HepG2 (cell line): ENCODE data around the gene SLC11A1. TPM values are rescaled to one million over a fixed set of nuclear protein-coding genes. Genes with fewer than 3 reads are reported as not detected.

Experiments
- ATAC-seq: fragments of 200-7000 bp; cut with Tn5 transposase; 3 replicates; pipeline ENCODE4 v1.9.1; 2020; ENCODE audit warnings: mild to moderate bottlenecking, moderate library complexity
- BruUV-seq: library from RNA; stranded (reverse); fragments of 400-500 nt; replicated peaks from 2 replicates; lab custom pipeline; 2021; lab: Mats Ljungman, UMichigan
- CTCF ChIA-PET: fragments of 300-600 bp; formaldehyde crosslinking; extraction: SDS; loops from one replicate; lab custom pipeline; 2021; ENCODE audit warnings: low total read pairs, inconsistent platforms, low intra/inter-chr PET ratio; lab: Yijun Ruan, JAX
- POLR2A ChIA-PET: fragments of 350-600 bp; sonication (Branson Sonifier 250); formaldehyde crosslinking; loops from one replicate; lab custom pipeline; 2020; ENCODE audit warnings: antibody characterized with exemption, inconsistent platforms; lab: Yijun Ruan, JAX
- DNase-seq: peaks from one replicate; pipeline ENCODE4 v3.0.0-alpha.2; 2015; ENCODE audit warnings: low spot score
- FAIRE-seq: peaks from 3 replicates; lab custom pipeline; 2011; peaks lifted over from hg19 to GRCh38; lab: Jason Lieb, UNC
- H2AFZ ChIP-seq: one replicate; pipeline ENCODE4 v1.6.1; 2011; ENCODE audit warnings: low read length, inconsistent platforms
- H3K27ac ChIP-seq: fragments of 300-600 bp; 3 replicates; pipeline ENCODE4 v1.8.0; 2011; ENCODE audit warnings: mixed run types, mild to moderate bottlenecking, mixed read lengths, low read length, inconsistent platforms; ENCODE audit not compliant: insufficient read depth; ENCODE audit errors: extremely low read length
- H3K27me3 ChIP-seq, 2 experiments: fragments of 200-600 bp in 1 of 2; 2 replicates in 1 of 2; 3 replicates in 1 of 2; pipeline versions ENCODE4 v1.6.0 to v1.8.0; 2011; ENCODE audit warnings: low read length in 2 of 2, mild to moderate bottlenecking in 2 of 2, moderate library complexity in 2 of 2, inconsistent platforms in 1 of 2; ENCODE audit not compliant: insufficient read depth in 2 of 2, control insufficient read depth in 1 of 2
- H3K36me3 ChIP-seq, 2 experiments: fragments of 200-600 bp in 1 of 2; replicated peaks in 1 of 2; 2 replicates in 1 of 2; 3 replicates in 1 of 2; pipeline versions ENCODE4 v1.5.1 to v1.8.0; 2011; ENCODE audit warnings: low read length in 2 of 2, inconsistent platforms in 1 of 2; ENCODE audit not compliant: insufficient read depth in 2 of 2, control insufficient read depth in 1 of 2
- H3K4me1 ChIP-seq: 2 replicates; pipeline ENCODE4 v1.5.1; 2012; ENCODE audit warnings: low read length, inconsistent platforms; ENCODE audit not compliant: insufficient read depth
- H3K4me2 ChIP-seq: 2 replicates; pipeline ENCODE4 v1.6.0; 2011; ENCODE audit warnings: low read depth, low read length, inconsistent platforms
- H3K4me3 ChIP-seq, 3 experiments: fragments of 200-600 bp in 1 of 3; sonication (generic), shearing (Covaris generic) in 1 of 3; replicated peaks in 1 of 3; 2 replicates each; pipeline ENCODE4 v1.5.1; 2011 to 2016; ENCODE audit warnings: low read length in 3 of 3, inconsistent platforms in 2 of 3, low read depth in 2 of 3, mild to moderate bottlenecking in 2 of 3, control low read depth in 1 of 3, mixed read lengths in 1 of 3; ENCODE audit not compliant: insufficient read depth in 1 of 3
- H3K79me2 ChIP-seq: one replicate; pipeline ENCODE4 v1.6.1; 2011; ENCODE audit warnings: low read length, inconsistent platforms; ENCODE audit not compliant: insufficient read depth
- H3K9ac ChIP-seq: 2 replicates; pipeline ENCODE4 v1.6.0; 2011; ENCODE audit warnings: mild to moderate bottlenecking, low read depth, low read length, inconsistent platforms; ENCODE audit not compliant: insufficient read depth
- H3K9me3 ChIP-seq: 2 replicates; pipeline ENCODE4 v1.5.1; 2012; ENCODE audit warnings: mild to moderate bottlenecking, low read length
- H4K20me1 ChIP-seq: 2 replicates; pipeline ENCODE4 v1.6.0; 2011; ENCODE audit warnings: inconsistent platforms, mild to moderate bottlenecking, low read length, moderate library complexity; ENCODE audit not compliant: insufficient read depth
- ATF1 ChIP-seq: IDR thresholded peaks from 2 replicates; pipeline ENCODE4 v1.6.1; 2016; ENCODE audit warnings: mild to moderate bottlenecking, control low read depth
- BCL3 ChIP-seq: sonication (generic); formaldehyde crosslinking; IDR thresholded peaks from 2 replicates; pipeline ENCODE4 v1.5.1; 2020; ENCODE audit warnings: mild to moderate bottlenecking, missing genetic modification reagents, moderate library complexity
- CHCHD3 ChIP-seq: sonication (generic); formaldehyde crosslinking; IDR thresholded peaks from 2 replicates; pipeline ENCODE4 v1.8.0; 2022; ENCODE audit warnings: mild to moderate bottlenecking, missing genetic modification reagents, moderate library complexity
- EP300 ChIP-seq, 3 experiments: sonication (generic) in 1 of 3; formaldehyde crosslinking in 1 of 3; IDR thresholded peaks; 2 replicates each; pipeline versions ENCODE4 v1.5.1 to v1.6.1; 2011 to 2020; ENCODE audit warnings: low read depth in 2 of 3, low read length in 2 of 3, borderline replicate concordance in 1 of 3, improper control_type of control experiment in 1 of 3, mild to moderate bottlenecking in 1 of 3, missing genetic modification reagents in 1 of 3, moderate library complexity in 1 of 3
- ERF ChIP-seq: IDR thresholded peaks from 2 replicates; pipeline ENCODE4 v1.6.1; 2018; ENCODE audit warnings: missing biosample characterization, missing genetic modification reagents
- ETV5 ChIP-seq: IDR thresholded peaks from 2 replicates; pipeline ENCODE4 v1.6.1; 2018; ENCODE audit warnings: missing biosample characterization, missing genetic modification reagents, inconsistent platforms, borderline replicate concordance
- HMGA1 ChIP-seq: sonication (generic); formaldehyde crosslinking; conservative IDR thresholded peaks from 2 replicates; pipeline ENCODE4 v1.4.0; 2020; ENCODE audit warnings: missing genetic modification reagents
- HOXA3 ChIP-seq: sonication (generic); formaldehyde crosslinking; IDR thresholded peaks from 2 replicates; pipeline ENCODE4 v1.5.0; 2020; ENCODE audit warnings: missing genetic modification reagents
- MAZ ChIP-seq, 2 experiments: sonication (generic) in 1 of 2; formaldehyde crosslinking in 1 of 2; IDR thresholded peaks; 2 replicates each; pipeline versions ENCODE4 v1.5.0 to v1.6.1; 2012 to 2020; ENCODE audit warnings: low read depth in 2 of 2, mild to moderate bottlenecking in 2 of 2, borderline replicate concordance in 1 of 2, improper control_type of control experiment in 1 of 2, low read length in 1 of 2, missing genetic modification reagents in 1 of 2, moderate library complexity in 1 of 2
- NRL ChIP-seq: sonication (generic); formaldehyde crosslinking; IDR thresholded peaks from 2 replicates; pipeline ENCODE4 v1.5.0; 2020; ENCODE audit warnings: missing genetic modification reagents, mild to moderate bottlenecking, moderate library complexity, borderline replicate concordance
- PHF20 ChIP-seq: sonication (generic); formaldehyde crosslinking; IDR thresholded peaks from 2 replicates; pipeline ENCODE4 v1.5.0; 2020; ENCODE audit warnings: mild to moderate bottlenecking, missing genetic modification reagents
- TSC22D2 ChIP-seq: sonication (generic); formaldehyde crosslinking; IDR thresholded peaks from 2 replicates; pipeline ENCODE4 v1.5.1; 2020; ENCODE audit warnings: missing genetic modification reagents, mild to moderate bottlenecking, borderline replicate concordance
- ZNF547 ChIP-seq: sonication (generic); formaldehyde crosslinking; IDR thresholded peaks from 2 replicates; pipeline ENCODE4 v1.5.1; 2020; ENCODE audit warnings: mild to moderate bottlenecking, missing genetic modification reagents
- ZNF678 ChIP-seq: sonication (generic); formaldehyde crosslinking; IDR thresholded peaks from 2 replicates; pipeline ENCODE4 v1.4.0; 2020; ENCODE audit warnings: mild to moderate bottlenecking, missing genetic modification reagents
- ZNF776 ChIP-seq: sonication (generic); formaldehyde crosslinking; IDR thresholded peaks from 2 replicates; pipeline ENCODE4 v1.4.0; 2020; ENCODE audit warnings: mild to moderate bottlenecking, missing genetic modification reagents
- WGBS: methylation state at CpG from one replicate; pipeline ENCODE4 v1.1.6; 2017; ENCODE audit warnings: low lambda C conversion rate; 5-methylcytosine and 5-hydroxymethylcytosine counted together
- in situ Hi-C: cut with HindIII; loops from 2 replicates; pipeline ENCODE4 v1.10.0; 2017; ENCODE audit warnings: low pct_unique_long_range_greater_than_20kb; ENCODE audit not compliant: extremely low pct_ligation_motif_present
- intact Hi-C: fragments of 100-400 bp; cut with micrococcal nuclease; formaldehyde crosslinking; loops from one replicate; pipeline ENCODE4 v1.10.0; 2022; ENCODE audit not compliant: unreplicated experiment
- polyA plus RNA-seq, 8 experiments: library from polyadenylated mRNA; depleted of rRNA in 3 of 8; stranded (reverse) in 7 of 8; unstranded in 1 of 8; fragments of >200 nt; fragmentation: Illumina TruSeq in 4 of 8; extraction: Trizol in 4 of 8; gene quantifications; 2 replicates each; pipeline versions ENCODE4 v1.2.1 to v1.2.3, GENCODE V29; 2011 to 2016; ENCODE audit warnings: low read depth in 4 of 8, missing spikeins in 1 of 8, mixed read lengths in 1 of 8; ENCODE audit not compliant: insufficient read depth in 1 of 8
- total RNA-seq, 5 experiments: library from RNA; depleted of rRNA; stranded (reverse); fragments of >200 nt; fragmentation: Illumina TruSeq; extraction: Trizol; gene quantifications; 2 replicates each; pipeline ENCODE4 v1.2.3, GENCODE V29; 2016; ENCODE audit warnings: low read depth in 1 of 5
- TF ChIP-seq, protein P1 (sequence below), 2 experiments: sonication (generic) in 1 of 2; formaldehyde crosslinking in 1 of 2; IDR thresholded peaks; 2 replicates each; pipeline versions ENCODE4 v1.5.1 to v1.6.1; 2011 to 2020; ENCODE audit warnings: borderline replicate concordance in 1 of 2, low read depth in 1 of 2, low read length in 1 of 2, mild to moderate bottlenecking in 1 of 2, missing genetic modification reagents in 1 of 2, moderate library complexity in 1 of 2
- TF ChIP-seq, protein P2 (sequence below): IDR thresholded peaks from 2 replicates; pipeline ENCODE4 v1.6.1; 2016

The SLC11A1 gene
- total and polyA plus RNA-seq, 2 of the 13 experiments (the other 11 are each of a cell fraction or from before 2014, with no cell fraction given), result 0.33 to 2.3 TPM

DNA sequence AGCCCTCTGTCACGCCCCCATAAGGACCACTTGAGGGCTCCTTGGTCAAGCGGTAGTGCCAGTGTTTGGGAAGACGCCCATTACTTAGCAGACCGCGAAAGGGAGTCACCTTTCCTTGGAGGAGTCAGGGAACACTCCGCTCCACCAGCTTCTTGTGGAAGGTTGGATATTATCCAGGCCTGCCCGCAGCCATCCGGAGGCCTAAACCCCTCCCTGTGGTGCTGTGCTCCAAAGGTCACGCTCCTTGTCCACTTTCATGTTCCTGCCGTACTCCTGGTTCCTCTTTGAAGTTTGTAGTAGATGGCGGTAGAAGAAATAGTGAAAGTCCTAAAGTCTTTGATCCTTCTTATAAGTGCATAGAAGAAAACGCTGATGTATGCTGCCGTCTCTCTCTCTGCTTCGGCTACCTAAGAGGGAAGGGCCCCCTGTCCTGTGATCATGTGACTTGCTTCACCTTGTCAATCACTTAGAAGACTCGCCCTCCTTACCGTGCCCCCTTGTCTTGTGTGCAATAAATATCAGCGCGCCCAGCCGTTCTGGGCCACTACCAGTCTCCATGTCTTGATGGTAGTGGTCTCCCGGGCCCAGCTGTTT is 27.1 kb upstream of the SLC11A1 start:
- ChIA-PET POLR2A (interaction anchor here (0.5 to 4.8 kb wide), 7 partner anchors 29 to 68 kb away, joined by 3 to 66 read pairs (median 4); partner anchors contain the start of gene CTDSP1), CTCF (interaction anchor here (1.1 to 3.7 kb wide), 2 partner anchors 53 to 58 kb away, joined by 3 to 59 read pairs; no protein-coding TSS in a partner anchor)
- in situ Hi-C loops, result loop anchor here (5.0 kb wide), 1 partner anchor 53 kb away; no protein-coding TSS in a partner anchor
- intact Hi-C loops, result loop anchor here (2.0 kb wide), 1 partner anchor 42 kb away; no protein-coding TSS in a partner anchor
- peak overlapping the region; percentile 22 to 59 (median 25); a peak in 5 of 6 replicates for H3K4me3 ChIP-seq
- peak overlapping the region; percentile 30 for H2AFZ ChIP-seq
- DNase-seq (peak; percentile 86), ATAC-seq (no peak), FAIRE-seq (peak; percentile 88)
- peaks cover 58% of the 10 kb centered on the region for H3K4me1 ChIP-seq
- peak overlapping the region; percentile 51 for H3K27ac ChIP-seq
- H4K20me1 ChIP-seq, result no peaks in the 10 kb centered on the region
- no TSS peak for BruUV-seq
- peak overlapping the region; percentile 9; the same call in 1 of the 2 replicates for H3K9ac ChIP-seq
- no peaks in the 10 kb centered on the region; a peak in 1 of 5 replicates for H3K27me3 ChIP-seq
- no peaks in the 10 kb centered on the region for H3K79me2 ChIP-seq
- H3K36me3 ChIP-seq, result no peaks in the 10 kb centered on the region
- H3K9me3 ChIP-seq, result peaks cover 14% of the 10 kb centered on the region
- WGBS, result 5% methylated on average over 17 of the region's 20 CpGs
- peak overlapping the region; percentile 72 for H3K4me2 ChIP-seq
- TF ChIP-seq, protein P1, sequence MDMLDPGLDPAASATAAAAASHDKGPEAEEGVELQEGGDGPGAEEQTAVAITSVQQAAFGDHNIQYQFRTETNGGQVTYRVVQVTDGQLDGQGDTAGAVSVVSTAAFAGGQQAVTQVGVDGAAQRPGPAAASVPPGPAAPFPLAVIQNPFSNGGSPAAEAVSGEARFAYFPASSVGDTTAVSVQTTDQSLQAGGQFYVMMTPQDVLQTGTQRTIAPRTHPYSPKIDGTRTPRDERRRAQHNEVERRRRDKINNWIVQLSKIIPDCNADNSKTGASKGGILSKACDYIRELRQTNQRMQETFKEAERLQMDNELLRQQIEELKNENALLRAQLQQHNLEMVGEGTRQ (IDR thresholded peaks at IDR 0.05; ENCODE audit: low read depth, low read length), result peak; percentile 56
- TF ChIP-seq, protein P1 (CRISPR knock-in tag; IDR thresholded peaks at IDR 0.05; ENCODE audit: borderline replicate concordance), result peak; percentile 78; the same call in 1 of the 2 replicates
- peak; percentile 26; the same call in 1 of the 2 replicates for TF ChIP-seq BCL3 (CRISPR knock-in tag)
- TF ChIP-seq ZNF547 (CRISPR knock-in tag), result peak; percentile 51; the same call in 1 of the 2 replicates
- peak; percentile 61; the same call in 1 of the 2 replicates for TF ChIP-seq PHF20 (CRISPR knock-in tag)
- TF ChIP-seq ERF (CRISPR knock-in tag), result 0 out of 2 replicates have a peak, but pooled peaks have one; percentile 48
- TF ChIP-seq ETV5 (CRISPR knock-in tag), result peak; percentile 34; the same call in 1 of the 2 replicates
- TF ChIP-seq ZNF776, result no peak
- TF ChIP-seq MAZ (IDR thresholded peaks at IDR 0.05; ENCODE audit: borderline replicate concordance, low read depth, low read length), result no peak
- TF ChIP-seq MAZ (CRISPR knock-in tag; IDR thresholded peaks at IDR 0.05; ENCODE audit: low read depth), result no peak
- no peak for TF ChIP-seq ZNF678 (CRISPR knock-in tag)
- peak in 1 of 2 experiments; percentile 70; a peak in 2 of 4 replicates for TF ChIP-seq EP300 (IDR thresholded peaks at IDR 0.05; ENCODE audit: low read depth in 2 of 2, low read length in 2 of 2)
- TF ChIP-seq EP300 (CRISPR knock-in tag; IDR thresholded peaks at IDR 0.05; ENCODE audit: borderline replicate concordance), result peak; percentile 28; the same call in 1 of the 2 replicates
- TF ChIP-seq ATF1, result 0 out of 2 replicates have a peak, but pooled peaks have one; percentile 31
- TF ChIP-seq TSC22D2, result no peak
- no peak for TF ChIP-seq HMGA1 (CRISPR knock-in tag)
- 0 out of 2 replicates have a peak, but pooled peaks have one; percentile 37 for TF ChIP-seq NRL (CRISPR knock-in tag)
- TF ChIP-seq, protein P2, sequence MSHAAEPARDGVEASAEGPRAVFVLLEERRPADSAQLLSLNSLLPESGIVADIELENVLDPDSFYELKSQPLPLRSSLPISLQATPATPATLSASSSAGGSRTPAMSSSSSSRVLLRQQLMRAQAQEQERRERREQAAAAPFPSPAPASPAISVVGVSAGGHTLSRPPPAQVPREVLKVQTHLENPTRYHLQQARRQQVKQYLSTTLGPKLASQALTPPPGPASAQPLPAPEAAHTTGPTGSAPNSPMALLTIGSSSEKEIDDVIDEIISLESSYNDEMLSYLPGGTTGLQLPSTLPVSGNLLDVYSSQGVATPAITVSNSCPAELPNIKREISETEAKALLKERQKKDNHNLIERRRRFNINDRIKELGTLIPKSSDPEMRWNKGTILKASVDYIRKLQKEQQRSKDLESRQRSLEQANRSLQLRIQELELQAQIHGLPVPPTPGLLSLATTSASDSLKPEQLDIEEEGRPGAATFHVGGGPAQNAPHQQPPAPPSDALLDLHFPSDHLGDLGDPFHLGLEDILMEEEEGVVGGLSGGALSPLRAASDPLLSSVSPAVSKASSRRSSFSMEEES (CRISPR knock-in tag), result peak; percentile 85
- TF ChIP-seq CHCHD3 (CRISPR knock-in tag), result no peak
- TF ChIP-seq HOXA3, result peak; percentile 64
